Neutrophil (primary cell): ENCODE results near the gene EMC9.
"Not testable (repeated sequence)": the region's sequence is repeated elsewhere in the genome, so short reads cannot be mapped to it uniquely, and the experiment has no call there.

Source experiments
- H3K27ac ChIP-seq: fragments of 200-600 bp; sonication (generic); 2 replicates; pipeline ENCODE4 v1.5.1; 2016; ENCODE audit warnings: mild to moderate bottlenecking, moderate library complexity
- H3K27me3 ChIP-seq: fragments of 200-600 bp; sonication (generic); 2 replicates; pipeline ENCODE4 v1.6.0; 2016; ENCODE audit warnings: mild to moderate bottlenecking
- H3K36me3 ChIP-seq: fragments of 200-600 bp; sonication (generic); 2 replicates; pipeline ENCODE4 v1.5.1; 2017
- H3K4me1 ChIP-seq, 2 experiments: fragments of 200-600 bp in 1 of 2; sonication (generic) in 1 of 2; 1 replicate in 1 of 2; 2 replicates in 1 of 2; pipeline versions ENCODE4 v1.5.1 to v1.6.1; 2013 to 2016; ENCODE audit warnings: low read depth in 1 of 2, low read length in 1 of 2, mild to moderate bottlenecking in 1 of 2, moderate library complexity in 1 of 2; ENCODE audit not compliant: control insufficient read depth in 1 of 2, insufficient read depth in 1 of 2
- H3K4me3 ChIP-seq, 2 experiments: fragments of 200-600 bp in 1 of 2; sonication (generic) in 1 of 2; 1 replicate in 1 of 2; 2 replicates in 1 of 2; pipeline ENCODE4 v1.5.1; 2013 to 2016; ENCODE audit warnings: low read depth in 1 of 2, low read length in 1 of 2, mild to moderate bottlenecking in 1 of 2, moderate library complexity in 1 of 2
- H3K9me3 ChIP-seq: fragments of 200-600 bp; sonication (generic); 2 replicates; pipeline ENCODE4 v1.5.1; 2016
- TF ChIP-seq, protein P1 (sequence below): fragments of 200-600 bp; sonication (generic); IDR thresholded peaks from 2 replicates; pipeline ENCODE4 v1.5.1; 2016; ENCODE audit warnings: antibody characterized with exemption

Gene EMC9

DNA sequence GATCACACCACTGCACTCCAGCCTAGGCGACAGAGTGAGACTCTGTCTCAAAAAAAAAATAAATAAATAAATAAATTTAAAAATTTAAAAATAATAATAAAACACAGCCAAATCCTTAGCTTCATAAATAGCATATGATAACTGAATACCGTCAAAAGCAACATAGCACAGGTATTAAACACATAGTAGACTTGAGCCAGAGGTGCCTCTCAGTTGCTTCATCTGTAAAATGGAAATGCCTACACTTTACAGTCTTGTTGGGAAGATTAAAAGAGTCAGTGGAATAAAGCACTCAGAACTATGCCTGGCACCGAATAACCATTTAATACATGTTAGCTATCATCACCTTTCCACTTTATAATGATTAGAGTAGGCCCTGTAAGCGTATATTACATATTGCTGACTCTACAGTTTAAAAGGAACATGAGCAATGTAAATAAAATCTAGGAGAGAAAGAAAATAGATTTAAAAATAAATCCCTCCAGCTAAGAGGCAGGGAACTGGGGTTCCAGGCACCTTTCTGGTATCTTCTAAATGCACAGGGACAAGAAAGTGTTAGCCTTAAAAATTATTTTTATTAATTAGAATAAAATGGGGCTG, 34.6 kb downstream of the EMC9 start:
- TF ChIP-seq, protein P1, sequence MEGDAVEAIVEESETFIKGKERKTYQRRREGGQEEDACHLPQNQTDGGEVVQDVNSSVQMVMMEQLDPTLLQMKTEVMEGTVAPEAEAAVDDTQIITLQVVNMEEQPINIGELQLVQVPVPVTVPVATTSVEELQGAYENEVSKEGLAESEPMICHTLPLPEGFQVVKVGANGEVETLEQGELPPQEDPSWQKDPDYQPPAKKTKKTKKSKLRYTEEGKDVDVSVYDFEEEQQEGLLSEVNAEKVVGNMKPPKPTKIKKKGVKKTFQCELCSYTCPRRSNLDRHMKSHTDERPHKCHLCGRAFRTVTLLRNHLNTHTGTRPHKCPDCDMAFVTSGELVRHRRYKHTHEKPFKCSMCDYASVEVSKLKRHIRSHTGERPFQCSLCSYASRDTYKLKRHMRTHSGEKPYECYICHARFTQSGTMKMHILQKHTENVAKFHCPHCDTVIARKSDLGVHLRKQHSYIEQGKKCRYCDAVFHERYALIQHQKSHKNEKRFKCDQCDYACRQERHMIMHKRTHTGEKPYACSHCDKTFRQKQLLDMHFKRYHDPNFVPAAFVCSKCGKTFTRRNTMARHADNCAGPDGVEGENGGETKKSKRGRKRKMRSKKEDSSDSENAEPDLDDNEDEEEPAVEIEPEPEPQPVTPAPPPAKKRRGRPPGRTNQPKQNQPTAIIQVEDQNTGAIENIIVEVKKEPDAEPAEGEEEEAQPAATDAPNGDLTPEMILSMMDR, result no peak
- Histone ChIP-seq H3K4me3 (no peak overlapping the region), H3K36me3 (no peaks in the 10 kb centered on the region), H3K27me3 (peaks cover 2% of the 10 kb centered on the region), H3K9me3 (no peaks in the 10 kb centered on the region), H3K4me1 (peaks cover 5 to 7% of the 10 kb centered on the region in 2 experiments), H3K27ac (no peak overlapping the region)

DNA sequence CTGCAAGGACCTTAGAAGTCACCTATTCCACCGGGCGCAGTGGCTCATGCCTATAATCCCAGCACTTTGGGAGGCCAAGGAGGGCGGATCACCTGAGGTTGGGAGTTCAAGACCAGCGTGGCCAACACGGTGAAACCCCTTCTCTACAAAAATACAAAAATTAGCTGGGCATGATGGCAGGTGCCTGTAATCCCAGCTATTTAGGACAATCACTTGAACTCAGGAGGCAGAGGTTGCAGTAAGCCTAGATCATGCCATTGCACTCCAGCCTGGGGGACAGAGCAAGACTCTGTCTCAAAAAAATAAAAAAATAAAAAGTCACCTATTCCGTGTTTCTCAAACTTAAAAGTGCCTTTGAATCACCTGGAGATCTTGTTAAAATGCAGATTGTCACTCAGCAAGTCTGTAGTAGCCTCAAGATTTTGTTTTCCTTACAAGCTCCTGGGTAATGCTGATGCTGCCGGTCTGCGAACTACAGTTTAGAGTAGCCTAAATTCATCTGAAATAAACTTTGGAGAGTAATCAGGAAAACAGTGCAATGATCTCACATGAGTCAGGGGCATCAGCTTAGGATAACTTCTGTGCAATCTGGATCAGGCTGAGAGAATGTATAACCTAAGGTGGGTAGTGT, 35.7 kb downstream of the EMC9 start:
- not testable (repeated sequence) for H3K4me1 ChIP-seq, H3K4me3 ChIP-seq, H3K9me3 ChIP-seq, H3K27ac ChIP-seq, H3K36me3 ChIP-seq
- H3K27me3 ChIP-seq, result peaks cover 13% of the 10 kb centered on the region

DNA sequence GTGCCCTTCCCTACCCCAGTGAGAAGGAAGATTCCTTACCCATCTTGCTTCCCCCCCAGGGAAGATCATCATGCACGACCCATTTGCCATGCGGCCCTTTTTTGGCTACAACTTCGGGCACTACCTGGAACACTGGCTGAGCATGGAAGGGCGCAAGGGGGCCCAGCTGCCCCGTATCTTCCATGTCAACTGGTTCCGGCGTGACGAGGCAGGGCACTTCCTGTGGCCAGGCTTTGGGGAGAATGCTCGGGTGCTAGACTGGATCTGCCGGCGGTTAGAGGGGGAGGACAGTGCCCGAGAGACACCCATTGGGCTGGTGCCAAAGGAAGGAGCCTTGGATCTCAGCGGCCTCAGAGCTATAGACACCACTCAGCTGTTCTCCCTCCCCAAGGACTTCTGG, 37.9 kb downstream of the EMC9 start:
- TF ChIP-seq, protein P1, result no peak
- Histone ChIP-seq H3K9me3 (no peaks in the 10 kb centered on the region), H3K27ac (no peak overlapping the region), H3K4me1 (peaks cover 6 to 8% of the 10 kb centered on the region in 2 experiments), H3K36me3 (no peaks in the 10 kb centered on the region), H3K27me3 (peaks cover 15% of the 10 kb centered on the region), H3K4me3 (no peak overlapping the region)

DNA sequence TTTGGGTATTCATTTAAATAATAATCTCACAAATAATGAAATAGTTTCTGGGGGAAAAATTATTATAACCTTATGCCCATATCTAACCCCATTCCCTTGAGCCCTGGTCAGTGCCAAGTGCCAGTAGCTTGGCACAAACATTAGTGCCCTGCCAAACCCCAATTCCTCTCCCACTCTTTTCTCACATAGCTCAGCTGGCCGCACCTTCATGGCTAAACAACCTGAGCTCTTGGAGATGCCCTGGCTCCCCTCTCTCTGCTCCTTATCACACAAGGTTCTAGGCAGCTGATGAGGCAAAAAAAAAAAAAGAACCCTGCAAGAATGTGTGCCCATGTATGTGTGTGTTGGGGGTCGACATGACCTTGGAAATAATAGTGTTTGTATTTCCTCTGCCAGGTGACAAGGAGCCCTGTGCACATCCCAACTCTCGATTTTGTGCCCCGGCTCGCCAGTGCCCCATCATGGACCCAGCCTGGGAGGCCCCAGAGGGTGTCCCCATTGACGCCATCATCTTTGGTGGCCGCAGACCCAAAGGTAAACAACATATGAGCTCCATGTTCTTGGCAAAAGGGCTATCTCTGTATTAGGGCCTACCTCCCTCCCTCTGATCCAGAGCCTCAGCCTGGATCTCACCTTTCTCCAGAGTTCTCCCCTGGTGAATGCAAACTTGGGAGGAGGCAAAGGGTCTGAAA, 38.9 kb downstream of the EMC9 start:
- H3K27me3 ChIP-seq, result peaks cover 20% of the 10 kb centered on the region
- TF ChIP-seq, protein P1, result no peak
- H3K36me3 ChIP-seq, result no peaks in the 10 kb centered on the region
- no peak overlapping the region for H3K4me3 ChIP-seq
- no peak overlapping the region for H3K27ac ChIP-seq
- peaks cover 6 to 8% of the 10 kb centered on the region in 2 experiments for H3K4me1 ChIP-seq
- H3K9me3 ChIP-seq, result no peaks in the 10 kb centered on the region

DNA sequence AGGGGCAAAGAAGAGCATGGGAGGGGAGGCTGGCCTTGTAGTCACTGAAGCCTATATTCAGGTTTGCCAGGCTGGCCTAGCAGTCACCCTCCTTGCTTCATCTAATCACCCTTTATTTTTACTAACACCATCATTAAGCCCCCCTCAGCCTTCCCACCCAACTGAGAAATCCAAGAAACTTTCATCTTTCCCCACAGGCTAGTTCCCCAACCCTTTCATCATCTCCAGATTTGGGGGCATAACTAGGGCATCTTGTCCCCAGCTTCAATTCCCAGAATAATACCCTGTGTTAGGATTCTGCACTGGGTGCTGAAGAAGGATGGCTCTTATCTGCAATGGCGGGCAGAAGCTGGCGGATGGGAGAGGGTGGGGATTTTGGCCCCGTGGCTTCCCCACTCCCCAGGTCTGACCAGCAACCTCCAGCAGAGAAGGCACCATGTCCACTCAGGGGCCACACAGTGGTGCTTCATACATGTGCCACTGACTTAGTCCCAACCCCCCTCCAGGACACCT, 40.4 kb downstream of the EMC9 start:
- H3K27ac ChIP-seq, result no peak overlapping the region
- no peaks in the 10 kb centered on the region for H3K36me3 ChIP-seq
- peaks cover 33% of the 10 kb centered on the region for H3K27me3 ChIP-seq
- no peaks in the 10 kb centered on the region for H3K9me3 ChIP-seq
- no peak overlapping the region for H3K4me3 ChIP-seq
- TF ChIP-seq, protein P1, result no peak
- peaks cover 6 to 8% of the 10 kb centered on the region in 2 experiments for H3K4me1 ChIP-seq
